ENCODE results near the gene YRDC. TPM values are rescaled to one million over a fixed set of nuclear protein-coding genes. Genes with fewer than 3 reads are reported as not detected.
"Not testable (repeated sequence)": the region's sequence is repeated elsewhere in the genome, so short reads cannot be mapped to it uniquely, and the experiment has no call there.

YRDC gene
- total and polyA plus RNA-seq, 2 donors (not counting 3 experiments of a cell fraction or from before 2014, with no cell fraction given), result 19.2 to 20.5 TPM

DNA sequence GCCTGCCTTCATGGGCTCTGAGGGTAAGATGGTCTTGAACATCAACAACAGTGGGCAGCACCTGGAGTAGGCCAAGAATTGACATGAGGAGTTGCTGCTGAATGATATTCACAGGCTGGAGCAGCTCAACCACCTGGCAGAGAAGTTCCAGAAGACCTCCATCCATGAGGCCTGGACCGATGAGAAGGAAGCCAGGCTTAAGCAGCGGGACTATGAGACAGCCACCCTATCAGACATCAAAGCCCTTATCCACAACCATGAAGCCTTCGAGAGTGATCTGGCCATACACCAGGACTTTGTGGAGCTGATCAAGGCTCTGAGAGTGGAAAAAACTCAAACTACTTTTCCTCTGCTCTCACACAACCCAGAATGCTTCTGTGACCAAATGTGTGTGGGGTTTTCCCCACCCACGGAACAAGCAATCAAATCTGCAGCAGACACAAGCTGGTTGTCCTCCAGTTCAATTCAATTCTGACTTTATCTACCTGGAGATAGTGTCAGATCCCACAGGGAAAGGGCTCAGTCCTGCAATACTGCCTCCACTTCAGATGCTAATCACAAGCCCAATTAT is 31.0 kb downstream of the YRDC start:
- ChIA-PET CTCF (no interaction called here), POLR2A (no interaction called here)
- no peaks in the 10 kb centered on the region for H3K9me3 ChIP-seq (replicated peaks; ENCODE audit: control insufficient read depth, insufficient read depth, low read length)
- H3K79me2 ChIP-seq (ENCODE audit: control insufficient read depth, insufficient read depth, low read length), result no peaks in the 10 kb centered on the region
- no peak for DNase-seq (ENCODE audit: low read depth, low spot score)
- H2AFZ ChIP-seq (ENCODE audit: low read depth, low read length), result no peak overlapping the region
- dilution Hi-C loops (cut with MboI; ENCODE audit: extremely low pct_ligation_motif_present, low sequenced_read_pairs), result no loop called here
- no peak overlapping the region for H3K4me3 ChIP-seq (replicated peaks in 1 of 3; ENCODE audit: insufficient read depth in 1 of 3, low read depth in 1 of 3, low read length in 3 of 3)
- H3K27me3 ChIP-seq (ENCODE audit: control insufficient read depth in 2 of 2, insufficient read depth in 2 of 2, low read length in 2 of 2), result no peaks in the 10 kb centered on the region
- no peak overlapping the region for H3K9ac ChIP-seq (replicated peaks; ENCODE audit: extremely low read depth, insufficient read depth, low read length)
- H3K4me1 ChIP-seq (ENCODE audit: control insufficient read depth, extremely low read depth, insufficient read depth, low read length), result no peaks in the 10 kb centered on the region
- no TSS peak for BruUV-seq (replicated peaks)
- H3K36me3 ChIP-seq (ENCODE audit: control insufficient read depth in 2 of 2, extremely low read depth in 1 of 2, insufficient read depth in 2 of 2, low read length in 2 of 2), result no peaks in the 10 kb centered on the region
- H3K4me2 ChIP-seq (ENCODE audit: insufficient read depth, low read length), result no peak overlapping the region
- H3K9me1 ChIP-seq (replicated peaks; ENCODE audit: control insufficient read depth, extremely low read depth, insufficient read depth, low read length), result no peaks in the 10 kb centered on the region
- no peak overlapping the region for H3K27ac ChIP-seq (ENCODE audit: insufficient read depth, low read depth, low read length)
- H4K20me1 ChIP-seq (replicated peaks; ENCODE audit: control insufficient read depth, extremely low read depth, insufficient read depth, low read length), result no peaks in the 10 kb centered on the region
- intact Hi-C loops (cut with micrococcal nuclease), result no loop called here
- TF ChIP-seq POLR2AphosphoS5 (IDR thresholded peaks at IDR 0.05; ENCODE audit: insufficient read depth, low read depth, low read length) (no peak), FOS (IDR thresholded peaks at IDR 0.05; ENCODE audit: borderline replicate concordance, insufficient read depth, low read length) (no peak), MYC (IDR thresholded peaks at IDR 0.05; ENCODE audit: low read depth, low read length) (no peak), GATA2 (IDR thresholded peaks at IDR 0.05; ENCODE audit: insufficient read depth, insufficient read length, low read depth, low read length) (no peak), JUN (IDR thresholded peaks at IDR 0.05; ENCODE audit: borderline replicate concordance, insufficient read depth, insufficient read length, low read depth) (no peak), POLR2A (IDR thresholded peaks at IDR 0.05; ENCODE audit: low read depth, low read length) (no peak), EZH2 (IDR thresholded peaks at IDR 0.05; ENCODE audit: borderline replicate concordance, low read depth, low read length, severe bottlenecking) (no peak)
- TF ChIP-seq, protein P1, sequence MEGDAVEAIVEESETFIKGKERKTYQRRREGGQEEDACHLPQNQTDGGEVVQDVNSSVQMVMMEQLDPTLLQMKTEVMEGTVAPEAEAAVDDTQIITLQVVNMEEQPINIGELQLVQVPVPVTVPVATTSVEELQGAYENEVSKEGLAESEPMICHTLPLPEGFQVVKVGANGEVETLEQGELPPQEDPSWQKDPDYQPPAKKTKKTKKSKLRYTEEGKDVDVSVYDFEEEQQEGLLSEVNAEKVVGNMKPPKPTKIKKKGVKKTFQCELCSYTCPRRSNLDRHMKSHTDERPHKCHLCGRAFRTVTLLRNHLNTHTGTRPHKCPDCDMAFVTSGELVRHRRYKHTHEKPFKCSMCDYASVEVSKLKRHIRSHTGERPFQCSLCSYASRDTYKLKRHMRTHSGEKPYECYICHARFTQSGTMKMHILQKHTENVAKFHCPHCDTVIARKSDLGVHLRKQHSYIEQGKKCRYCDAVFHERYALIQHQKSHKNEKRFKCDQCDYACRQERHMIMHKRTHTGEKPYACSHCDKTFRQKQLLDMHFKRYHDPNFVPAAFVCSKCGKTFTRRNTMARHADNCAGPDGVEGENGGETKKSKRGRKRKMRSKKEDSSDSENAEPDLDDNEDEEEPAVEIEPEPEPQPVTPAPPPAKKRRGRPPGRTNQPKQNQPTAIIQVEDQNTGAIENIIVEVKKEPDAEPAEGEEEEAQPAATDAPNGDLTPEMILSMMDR (IDR thresholded peaks at IDR 0.05; ENCODE audit: extremely low read depth in 1 of 2, insufficient read depth in 1 of 2, low read depth in 1 of 2, low read length in 2 of 2), result no peak
- TF ChIP-seq, protein P2, sequence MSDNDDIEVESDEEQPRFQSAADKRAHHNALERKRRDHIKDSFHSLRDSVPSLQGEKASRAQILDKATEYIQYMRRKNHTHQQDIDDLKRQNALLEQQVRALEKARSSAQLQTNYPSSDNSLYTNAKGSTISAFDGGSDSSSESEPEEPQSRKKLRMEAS (IDR thresholded peaks at IDR 0.05; ENCODE audit: insufficient read depth, insufficient read length), result no peak
- FAIRE-seq, result no peak

DNA sequence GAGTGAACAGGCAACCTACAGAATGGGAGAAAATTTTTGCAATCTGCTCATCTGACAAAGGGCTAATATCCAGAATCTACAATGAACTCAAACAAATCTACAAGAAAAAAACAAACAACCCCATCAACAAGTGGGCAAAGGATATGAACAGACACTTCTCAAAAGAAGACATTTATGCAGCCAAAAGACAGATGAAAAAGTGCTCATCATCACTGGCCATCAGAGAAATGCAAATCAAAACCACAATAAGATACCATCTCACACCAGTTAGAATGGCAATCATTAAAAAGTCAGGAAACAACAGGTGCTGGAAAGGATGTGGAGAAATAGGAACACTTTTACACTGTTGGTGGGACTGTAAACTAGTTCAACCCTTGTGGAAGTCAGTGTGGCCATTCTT is 36.6 kb downstream of the YRDC start:
- H4K20me1 ChIP-seq (replicated peaks; ENCODE audit: control insufficient read depth, extremely low read depth, insufficient read depth, low read length); H3K9ac ChIP-seq (replicated peaks; ENCODE audit: extremely low read depth, insufficient read depth, low read length); FAIRE-seq; H3K9me1 ChIP-seq (replicated peaks; ENCODE audit: control insufficient read depth, extremely low read depth, insufficient read depth, low read length); H2AFZ ChIP-seq (ENCODE audit: low read depth, low read length); H3K4me3 ChIP-seq (replicated peaks in 1 of 3; ENCODE audit: insufficient read depth in 1 of 3, low read depth in 1 of 3, low read length in 3 of 3); H3K27ac ChIP-seq (ENCODE audit: insufficient read depth, low read depth, low read length); dilution Hi-C loops (cut with MboI; ENCODE audit: extremely low pct_ligation_motif_present, low sequenced_read_pairs); H3K36me3 ChIP-seq (ENCODE audit: control insufficient read depth in 2 of 2, extremely low read depth in 1 of 2, insufficient read depth in 2 of 2, low read length in 2 of 2); CTCF ChIA-PET; H3K4me2 ChIP-seq (ENCODE audit: insufficient read depth, low read length); intact Hi-C loops (cut with micrococcal nuclease); BruUV-seq (replicated peaks); DNase-seq (ENCODE audit: low read depth, low spot score); POLR2A ChIA-PET; H3K9me3 ChIP-seq (replicated peaks; ENCODE audit: control insufficient read depth, insufficient read depth, low read length); H3K4me1 ChIP-seq (ENCODE audit: control insufficient read depth, extremely low read depth, insufficient read depth, low read length); H3K79me2 ChIP-seq (ENCODE audit: control insufficient read depth, insufficient read depth, low read length): not testable (repeated sequence)
- peaks cover 5 to 23% of the 10 kb centered on the region in 2 experiments for H3K27me3 ChIP-seq (ENCODE audit: control insufficient read depth in 2 of 2, insufficient read depth in 2 of 2, low read length in 2 of 2)

Measured in endothelial cell of umbilical vein (primary cell).